Measurements from ENCODE around the gene PTPRCAP. TPM values are rescaled to one million over a fixed set of nuclear protein-coding genes. Genes with fewer than 3 reads are reported as not detected.
"Not testable (repeated sequence)": the region's sequence is repeated elsewhere in the genome, so short reads cannot be mapped to it uniquely, and the experiment has no call there.

PTPRCAP gene
- total RNA-seq, 1 donor: not detected

DNA sequence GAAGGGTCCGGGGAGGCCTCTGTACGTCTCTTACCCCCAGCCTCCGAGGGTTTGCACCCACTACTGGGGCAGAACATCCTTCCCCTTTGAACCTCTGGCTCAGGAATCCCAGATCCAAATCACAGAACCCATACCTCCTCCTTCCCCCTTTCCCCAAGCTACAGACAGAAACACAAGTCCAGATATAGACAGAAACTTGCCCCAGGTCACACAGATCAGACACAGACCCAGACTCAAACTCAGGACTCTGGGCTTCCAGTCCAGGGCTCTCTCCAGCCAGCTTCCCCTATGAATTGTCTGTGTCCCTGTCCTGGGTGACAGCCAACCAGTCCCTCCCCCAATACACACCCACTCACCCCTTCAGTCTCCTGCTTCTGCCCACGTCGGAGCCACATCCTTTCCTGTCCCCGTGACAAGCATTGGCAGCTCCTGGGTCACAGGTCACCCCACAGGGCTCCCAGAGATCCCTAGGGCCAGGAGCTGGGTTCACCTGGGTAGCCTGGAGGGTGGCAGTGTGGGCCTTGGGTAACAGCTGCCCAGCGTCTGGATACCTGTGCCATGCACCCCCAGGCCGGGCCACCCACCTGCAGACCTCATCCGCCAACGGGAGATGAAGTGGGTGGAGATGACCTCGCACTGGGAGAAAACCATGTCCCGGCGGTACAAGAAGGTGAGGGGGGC lies 32.8 kb downstream of the PTPRCAP start:
- TF ChIP-seq, protein P1, sequence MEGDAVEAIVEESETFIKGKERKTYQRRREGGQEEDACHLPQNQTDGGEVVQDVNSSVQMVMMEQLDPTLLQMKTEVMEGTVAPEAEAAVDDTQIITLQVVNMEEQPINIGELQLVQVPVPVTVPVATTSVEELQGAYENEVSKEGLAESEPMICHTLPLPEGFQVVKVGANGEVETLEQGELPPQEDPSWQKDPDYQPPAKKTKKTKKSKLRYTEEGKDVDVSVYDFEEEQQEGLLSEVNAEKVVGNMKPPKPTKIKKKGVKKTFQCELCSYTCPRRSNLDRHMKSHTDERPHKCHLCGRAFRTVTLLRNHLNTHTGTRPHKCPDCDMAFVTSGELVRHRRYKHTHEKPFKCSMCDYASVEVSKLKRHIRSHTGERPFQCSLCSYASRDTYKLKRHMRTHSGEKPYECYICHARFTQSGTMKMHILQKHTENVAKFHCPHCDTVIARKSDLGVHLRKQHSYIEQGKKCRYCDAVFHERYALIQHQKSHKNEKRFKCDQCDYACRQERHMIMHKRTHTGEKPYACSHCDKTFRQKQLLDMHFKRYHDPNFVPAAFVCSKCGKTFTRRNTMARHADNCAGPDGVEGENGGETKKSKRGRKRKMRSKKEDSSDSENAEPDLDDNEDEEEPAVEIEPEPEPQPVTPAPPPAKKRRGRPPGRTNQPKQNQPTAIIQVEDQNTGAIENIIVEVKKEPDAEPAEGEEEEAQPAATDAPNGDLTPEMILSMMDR (IDR thresholded peaks at IDR 0.05; ENCODE audit: insufficient read depth, low read depth, low read length): no peak
- H3K4me3 ChIP-seq (ENCODE audit: low read depth, low read length): no peak overlapping the region
- DNase-seq (ENCODE audit: low read depth): no peak

DNA sequence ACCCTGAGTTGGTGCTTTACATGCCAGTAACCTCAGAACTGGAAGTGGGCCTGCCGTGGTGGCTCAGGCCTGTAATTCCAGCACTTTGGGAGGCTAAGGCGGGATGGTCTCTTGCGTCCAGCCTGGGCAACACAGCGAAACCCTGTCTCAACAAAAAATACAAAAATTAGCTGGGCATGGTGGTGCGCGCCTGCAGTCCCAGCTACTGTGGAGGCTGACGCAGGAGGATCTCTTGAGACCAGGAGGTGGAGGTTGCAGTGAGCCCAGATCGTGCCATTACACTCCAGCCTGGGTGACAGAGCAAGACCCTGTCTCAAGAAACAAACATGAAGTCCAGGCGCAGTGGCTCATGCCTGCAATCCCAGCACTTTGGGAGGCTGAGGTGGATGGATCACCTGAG lies 34.4 kb downstream of the PTPRCAP start:
- not testable (repeated sequence) for DNase-seq (ENCODE audit: low read depth); H3K4me3 ChIP-seq (ENCODE audit: low read depth, low read length)

DNA sequence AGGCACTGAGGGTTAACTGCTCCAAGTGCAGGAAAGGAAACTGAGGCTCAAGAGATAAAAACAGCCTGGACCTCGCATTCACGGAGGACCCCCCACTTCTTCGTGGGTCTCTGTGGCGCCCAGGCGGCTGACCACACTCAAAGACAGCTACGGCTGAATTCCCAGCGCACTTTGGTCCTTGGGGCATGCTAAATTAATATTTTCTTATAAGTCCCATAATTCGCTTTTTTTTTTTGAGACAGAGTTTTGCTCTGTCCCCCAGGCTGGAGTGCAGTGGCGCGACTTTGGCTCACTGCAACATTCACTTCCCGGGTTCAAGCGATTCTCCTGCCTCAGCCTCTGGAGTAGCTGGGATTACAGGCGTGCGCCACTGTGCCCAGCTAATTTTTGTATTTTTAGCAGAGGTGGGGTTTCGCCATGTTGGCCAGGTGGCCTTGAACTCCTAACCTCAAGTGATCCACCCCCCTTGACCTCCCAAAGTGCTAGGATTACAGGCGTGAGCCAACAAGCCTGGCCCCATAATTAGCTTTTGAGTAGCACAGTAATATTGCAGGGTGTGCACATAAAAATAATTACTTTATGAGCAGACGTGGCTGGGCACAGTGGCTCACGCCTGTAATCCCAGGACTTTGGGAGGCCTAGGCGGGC lies 35.2 kb downstream of the PTPRCAP start:
- DNase-seq (ENCODE audit: low read depth): not testable (repeated sequence)

DNA sequence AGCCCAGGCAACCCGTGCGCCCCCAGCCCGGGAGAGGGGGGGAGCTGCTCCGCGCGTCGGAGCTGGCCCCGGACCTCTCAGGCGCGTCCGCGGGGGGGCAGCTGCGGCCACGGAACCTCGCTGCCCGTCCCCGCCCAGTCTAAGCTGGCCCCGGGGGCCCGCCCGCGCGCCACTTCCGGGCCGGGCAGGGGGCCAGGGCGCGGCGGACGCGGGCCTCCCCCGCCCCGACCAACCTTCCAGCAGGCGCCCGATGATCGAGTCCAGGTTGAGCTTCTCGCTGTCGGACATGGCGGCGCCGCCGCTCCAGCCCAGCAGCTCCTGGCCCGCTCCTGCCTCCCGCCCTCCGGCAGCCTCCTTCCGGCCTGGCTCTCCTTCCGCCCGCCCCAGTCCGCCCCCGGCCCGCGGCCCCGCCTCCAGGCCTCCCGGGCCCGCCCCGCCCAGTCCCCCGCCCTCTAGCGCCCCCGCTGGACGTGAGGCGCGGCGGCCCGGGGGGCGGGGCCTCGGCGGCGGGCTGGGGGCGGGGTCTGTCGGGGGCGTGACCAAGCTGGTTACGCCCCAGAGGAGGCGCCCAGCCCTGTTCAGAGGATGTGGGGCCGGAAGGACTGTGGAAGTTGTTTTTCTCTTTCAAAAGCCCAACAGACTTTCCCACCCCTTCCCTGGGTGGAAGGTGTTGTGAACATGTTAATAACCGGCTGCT lies 35.8 kb downstream of the PTPRCAP start, which contains the start of gene PPP1CA:
Gene PPP1CA, minus strand, starts transcription at position 364 of the 697 bp plus-strand sequence. Its CDS starts 76 bp downstream, at position 288.
- TF ChIP-seq, protein P1 (IDR thresholded peaks at IDR 0.05; ENCODE audit: insufficient read depth, low read depth, low read length): peak; percentile 16
- H3K4me3 ChIP-seq (ENCODE audit: low read depth, low read length): peak within 1 kb of the TSS; percentile 90
- peak; percentile 90 for DNase-seq (ENCODE audit: low read depth)

More for the DNA sequence above, 35.2 kb downstream of the PTPRCAP start:
- H3K4me3 ChIP-seq (ENCODE audit: low read depth, low read length): peak overlapping the region; percentile 52

DNA sequence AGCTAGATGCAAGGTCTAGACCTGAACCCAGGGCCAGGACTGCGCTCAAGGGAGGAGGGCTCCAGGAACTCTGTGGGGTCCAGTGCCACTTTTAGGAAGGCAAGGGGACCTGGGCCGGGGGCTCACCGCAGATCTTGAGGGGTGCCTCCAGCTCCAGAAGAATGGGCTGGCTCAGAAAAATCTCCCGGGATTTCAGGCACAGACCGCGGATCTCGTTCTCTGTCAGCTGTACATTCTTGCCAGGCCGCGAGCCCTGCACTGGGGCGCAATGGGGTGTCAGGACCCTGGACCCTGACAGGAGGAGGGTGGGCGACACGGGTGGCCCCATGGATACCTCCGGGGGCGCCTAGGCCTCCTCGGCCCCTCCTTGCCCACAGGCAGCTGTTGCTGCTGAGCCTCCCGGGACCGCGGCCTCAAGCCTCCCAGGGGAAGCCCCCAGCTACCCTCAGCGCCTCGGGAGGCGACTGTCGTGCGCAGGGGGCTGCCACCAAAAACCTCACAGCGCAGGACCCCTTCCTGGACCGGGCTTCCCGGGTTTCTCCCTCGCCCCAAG lies 36.5 kb downstream of the PTPRCAP start:
- TF ChIP-seq, protein P1 (IDR thresholded peaks at IDR 0.05; ENCODE audit: insufficient read depth, low read depth, low read length): no peak
- DNase-seq (ENCODE audit: low read depth): peak; percentile 7
- peak overlapping the region; percentile 90 for H3K4me3 ChIP-seq (ENCODE audit: low read depth, low read length)

DNA sequence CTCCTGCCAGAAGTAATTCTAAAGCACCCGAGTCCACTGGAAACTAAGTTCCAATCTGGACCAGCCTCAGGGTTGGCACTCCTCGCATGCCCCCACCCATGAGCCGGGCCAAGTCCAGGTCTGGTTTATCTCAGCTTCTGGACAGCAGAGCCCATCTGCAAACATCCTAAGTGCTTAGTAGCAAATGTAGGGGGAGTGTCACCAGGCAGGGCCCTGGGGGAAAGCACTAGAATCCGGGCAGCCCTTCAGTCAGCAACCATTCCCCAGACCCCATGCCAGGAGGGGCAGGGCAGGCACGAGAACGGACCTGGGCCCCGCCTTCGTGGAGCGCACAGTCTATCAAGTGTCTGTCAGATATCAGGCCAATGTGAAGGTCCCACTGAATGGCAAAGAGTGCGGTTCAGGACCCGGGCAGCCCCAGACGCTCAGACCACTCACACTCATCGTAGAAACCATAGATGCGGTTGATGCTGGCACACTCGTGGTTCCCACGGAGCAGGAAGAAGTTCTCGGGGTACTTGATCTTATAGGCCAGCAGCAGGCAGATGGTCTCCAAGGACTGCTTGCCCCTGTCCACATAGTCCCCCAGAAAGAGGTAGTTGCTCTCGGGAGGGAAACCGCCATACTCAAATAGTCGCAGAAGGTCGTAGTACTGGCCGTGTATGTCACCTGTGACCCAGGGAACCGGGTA lies 37.1 kb downstream of the PTPRCAP start:
- peak; percentile 43 for DNase-seq (ENCODE audit: low read depth)
- TF ChIP-seq, protein P1 (IDR thresholded peaks at IDR 0.05; ENCODE audit: insufficient read depth, low read depth, low read length): no peak
- H3K4me3 ChIP-seq (ENCODE audit: low read depth, low read length): peak overlapping the region; percentile 90

DNA sequence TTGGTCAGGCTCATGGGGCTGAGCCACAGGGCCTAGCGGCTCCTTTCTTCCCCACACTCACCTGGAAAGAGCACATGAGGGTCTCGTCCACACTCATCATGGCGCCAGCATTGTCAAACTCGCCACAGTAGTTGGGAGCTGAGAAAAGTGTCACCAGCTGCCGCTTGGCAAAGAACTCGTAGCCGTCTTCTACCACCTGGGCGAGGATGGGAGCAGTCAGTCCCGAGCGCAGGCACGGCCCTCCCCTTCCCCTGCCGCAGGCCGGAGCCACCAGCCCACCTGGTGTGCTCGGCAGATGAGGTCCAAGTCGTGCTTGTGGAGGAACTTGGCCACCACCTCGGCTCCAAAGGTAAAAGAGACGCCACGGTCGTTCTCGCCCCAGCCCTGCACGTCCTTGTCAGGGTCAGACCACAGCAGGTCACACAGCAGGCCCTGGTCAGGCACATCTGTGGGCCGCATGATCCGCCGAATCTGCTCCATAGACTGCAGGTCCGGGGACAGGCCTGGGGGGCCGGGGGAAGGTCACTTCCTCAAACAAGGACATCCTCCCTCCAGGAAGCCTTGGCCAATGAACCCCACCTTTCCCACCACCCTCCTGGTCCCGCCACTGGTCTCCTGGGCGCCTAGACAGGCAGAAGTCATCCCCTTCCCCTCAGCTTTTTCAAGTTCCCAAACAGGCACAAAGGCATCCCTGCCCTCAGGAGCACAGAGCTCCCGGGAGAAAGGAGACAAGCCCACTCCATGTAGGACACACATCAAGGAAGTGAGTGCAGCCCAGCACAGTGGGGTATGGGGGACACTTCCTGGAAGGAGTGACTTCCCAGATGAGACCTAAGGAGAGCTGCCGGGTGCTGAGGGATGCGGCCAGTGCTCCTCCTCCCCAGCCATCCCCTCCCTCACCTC lies 38.6 kb downstream of the PTPRCAP start:
- H3K4me3 ChIP-seq (ENCODE audit: low read depth, low read length): no peak overlapping the region
- TF ChIP-seq, protein P1 (IDR thresholded peaks at IDR 0.05; ENCODE audit: insufficient read depth, low read depth, low read length): no peak
- DNase-seq (ENCODE audit: low read depth): no peak
